ENCODE data around the gene SRXN1.

Gene SRXN1

DNA sequence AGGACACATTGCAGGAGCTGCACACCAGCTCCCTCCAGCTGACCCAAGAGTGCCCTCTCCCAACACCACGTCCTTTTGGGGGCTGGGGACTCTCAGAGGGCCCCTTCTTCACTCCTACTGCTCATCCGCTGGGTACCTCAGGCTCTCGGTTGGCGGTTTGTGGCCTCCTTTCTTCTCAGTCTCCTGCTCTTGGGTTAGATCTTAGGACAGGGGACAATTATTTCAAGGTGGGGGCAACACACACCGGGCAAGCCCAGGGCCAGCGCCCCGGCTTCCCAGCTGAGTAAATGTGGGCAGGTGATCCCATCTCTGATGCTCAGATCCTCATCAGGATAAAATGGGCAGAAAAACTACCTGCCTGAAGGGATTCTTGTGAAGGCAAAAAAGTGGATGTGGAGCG is 44.0 kb downstream of the SRXN1 start:
- no peak for DNase-seq (ENCODE audit: low read depth)
- H3K4me3 ChIP-seq (ENCODE audit: control insufficient read depth, low read depth, low read length) = no peak overlapping the region

DNA sequence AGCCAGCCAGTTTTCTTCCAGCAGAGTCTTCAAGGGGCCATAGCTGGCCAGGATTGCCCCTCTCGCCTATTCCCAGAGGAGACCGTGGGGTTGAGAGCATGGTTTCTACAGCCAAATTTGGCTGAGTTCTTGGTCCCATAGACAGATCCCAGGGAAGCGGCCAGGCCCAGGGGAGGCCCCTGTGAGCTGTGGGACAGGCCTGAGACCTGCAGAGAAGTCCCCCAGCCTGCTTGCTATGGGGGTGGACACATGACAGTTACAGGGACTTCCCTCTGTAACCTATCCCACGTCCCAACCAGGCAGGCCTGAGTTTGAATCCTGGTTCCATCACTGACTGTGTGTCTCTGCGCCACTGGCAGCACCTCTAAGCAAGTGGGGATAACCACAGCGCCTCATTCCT is 45.5 kb downstream of the SRXN1 start:
- H3K4me3 ChIP-seq (ENCODE audit: control insufficient read depth, low read depth, low read length) = no peak overlapping the region
- TF ChIP-seq, protein P1, sequence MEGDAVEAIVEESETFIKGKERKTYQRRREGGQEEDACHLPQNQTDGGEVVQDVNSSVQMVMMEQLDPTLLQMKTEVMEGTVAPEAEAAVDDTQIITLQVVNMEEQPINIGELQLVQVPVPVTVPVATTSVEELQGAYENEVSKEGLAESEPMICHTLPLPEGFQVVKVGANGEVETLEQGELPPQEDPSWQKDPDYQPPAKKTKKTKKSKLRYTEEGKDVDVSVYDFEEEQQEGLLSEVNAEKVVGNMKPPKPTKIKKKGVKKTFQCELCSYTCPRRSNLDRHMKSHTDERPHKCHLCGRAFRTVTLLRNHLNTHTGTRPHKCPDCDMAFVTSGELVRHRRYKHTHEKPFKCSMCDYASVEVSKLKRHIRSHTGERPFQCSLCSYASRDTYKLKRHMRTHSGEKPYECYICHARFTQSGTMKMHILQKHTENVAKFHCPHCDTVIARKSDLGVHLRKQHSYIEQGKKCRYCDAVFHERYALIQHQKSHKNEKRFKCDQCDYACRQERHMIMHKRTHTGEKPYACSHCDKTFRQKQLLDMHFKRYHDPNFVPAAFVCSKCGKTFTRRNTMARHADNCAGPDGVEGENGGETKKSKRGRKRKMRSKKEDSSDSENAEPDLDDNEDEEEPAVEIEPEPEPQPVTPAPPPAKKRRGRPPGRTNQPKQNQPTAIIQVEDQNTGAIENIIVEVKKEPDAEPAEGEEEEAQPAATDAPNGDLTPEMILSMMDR (IDR thresholded peaks at IDR 0.05; ENCODE audit: control insufficient read depth, insufficient read depth, low read depth, low read length, missing control alignments) = no peak
- no peak for DNase-seq (ENCODE audit: low read depth)

More for the DNA sequence above, 44.0 kb downstream of the SRXN1 start:
- TF ChIP-seq, protein P1 (IDR thresholded peaks at IDR 0.05; ENCODE audit: control insufficient read depth, insufficient read depth, low read depth, low read length, missing control alignments) = no peak

DNA sequence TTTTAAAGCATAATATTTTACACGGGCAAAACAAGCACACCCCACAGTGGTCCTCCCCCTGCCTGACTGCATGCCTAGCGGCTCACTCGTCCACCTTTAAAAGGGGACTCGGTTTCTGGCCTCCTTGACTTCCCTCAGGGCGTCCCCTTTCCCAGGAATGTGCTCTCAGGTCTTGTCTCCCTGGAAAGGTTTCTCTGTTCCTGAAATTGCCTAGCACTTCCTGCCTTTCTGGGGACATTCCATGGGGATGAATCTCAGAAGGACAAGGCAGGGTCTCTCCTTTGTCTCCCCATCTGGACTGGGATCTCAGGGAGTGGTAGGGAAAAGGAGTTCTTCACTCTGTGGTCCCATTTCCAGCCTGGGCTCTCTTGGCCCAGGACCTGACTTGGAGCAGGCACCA is 47.8 kb downstream of the SRXN1 start:
- DNase-seq (ENCODE audit: low read depth) = no peak
- TF ChIP-seq, protein P1 (IDR thresholded peaks at IDR 0.05; ENCODE audit: control insufficient read depth, insufficient read depth, low read depth, low read length, missing control alignments) = no peak
- H3K4me3 ChIP-seq (ENCODE audit: control insufficient read depth, low read depth, low read length) = no peak overlapping the region

DNA sequence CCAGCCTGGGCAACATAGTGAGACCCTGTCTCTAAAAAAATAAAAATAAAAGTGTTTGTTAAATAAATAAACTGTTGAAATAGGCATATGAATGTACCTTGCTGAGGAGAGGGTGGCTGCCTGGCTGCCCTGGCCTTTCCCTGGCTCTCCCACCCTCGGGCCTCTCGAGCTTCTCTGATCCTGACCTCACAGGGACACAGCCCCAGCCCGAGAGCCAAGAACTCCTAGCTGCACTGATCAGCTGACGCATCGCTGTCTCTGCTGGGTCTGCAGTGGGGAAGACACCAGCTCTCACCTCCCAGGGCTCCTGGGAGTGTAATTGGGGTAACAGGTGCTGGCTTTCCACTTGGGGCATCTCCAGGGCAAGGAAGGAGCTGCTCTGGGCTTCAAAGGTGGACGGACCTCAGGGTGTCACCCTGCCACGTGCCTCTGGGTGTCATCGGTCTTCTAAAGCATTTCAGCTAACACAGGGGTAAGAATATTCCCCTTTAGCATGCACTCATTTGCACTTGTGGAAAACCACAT is 49.8 kb downstream of the SRXN1 start:
- H3K4me3 ChIP-seq (ENCODE audit: control insufficient read depth, low read depth, low read length) = no peak overlapping the region
- TF ChIP-seq, protein P1 (IDR thresholded peaks at IDR 0.05; ENCODE audit: control insufficient read depth, insufficient read depth, low read depth, low read length, missing control alignments) = no peak
- DNase-seq (ENCODE audit: low read depth) = no peak

DNA sequence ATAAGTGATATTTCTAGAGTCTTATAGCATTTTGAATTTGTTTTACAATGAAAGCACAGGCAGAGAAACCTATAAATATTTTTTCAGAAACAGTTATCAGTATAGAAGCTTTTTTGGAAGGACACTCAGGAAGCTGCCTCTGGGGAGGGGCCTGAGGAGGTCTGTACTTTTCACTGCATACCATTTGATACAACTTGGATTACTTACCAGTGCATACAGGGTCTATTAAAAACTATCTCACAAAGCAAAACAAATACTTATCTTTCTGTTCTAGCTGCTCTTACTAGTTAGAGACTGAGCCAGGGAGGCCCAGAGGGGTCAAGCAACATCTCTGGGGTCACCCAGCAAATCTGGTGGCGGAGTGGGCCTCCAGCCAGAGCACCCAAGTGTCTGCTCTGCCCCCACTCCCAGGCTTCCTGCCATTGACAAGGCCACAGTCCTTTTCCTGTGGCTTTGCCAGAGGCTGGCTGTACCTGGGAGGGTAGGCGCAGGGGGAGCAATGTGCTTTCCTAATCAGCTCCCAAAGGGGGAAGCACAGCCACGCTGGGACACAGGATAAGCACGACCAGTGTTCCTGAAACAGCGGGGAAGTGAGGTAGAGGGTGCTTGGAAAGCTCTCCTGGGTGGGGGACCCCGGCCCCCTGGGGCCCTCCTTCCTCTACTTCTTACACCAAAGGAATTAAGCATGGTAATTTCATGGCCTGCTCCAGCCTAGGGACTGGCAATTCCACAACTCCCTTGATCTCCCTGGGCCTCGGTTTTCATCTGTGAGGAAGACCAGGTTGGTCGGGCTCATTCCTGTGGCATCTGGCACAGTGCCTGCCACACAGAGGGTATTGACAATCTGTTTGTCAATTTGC is 50.7 kb downstream of the SRXN1 start:
- no peak overlapping the region for H3K4me3 ChIP-seq (ENCODE audit: control insufficient read depth, low read depth, low read length)
- TF ChIP-seq, protein P1 (IDR thresholded peaks at IDR 0.05; ENCODE audit: control insufficient read depth, insufficient read depth, low read depth, low read length, missing control alignments) = no peak
- DNase-seq (ENCODE audit: low read depth) = no peak

DNA sequence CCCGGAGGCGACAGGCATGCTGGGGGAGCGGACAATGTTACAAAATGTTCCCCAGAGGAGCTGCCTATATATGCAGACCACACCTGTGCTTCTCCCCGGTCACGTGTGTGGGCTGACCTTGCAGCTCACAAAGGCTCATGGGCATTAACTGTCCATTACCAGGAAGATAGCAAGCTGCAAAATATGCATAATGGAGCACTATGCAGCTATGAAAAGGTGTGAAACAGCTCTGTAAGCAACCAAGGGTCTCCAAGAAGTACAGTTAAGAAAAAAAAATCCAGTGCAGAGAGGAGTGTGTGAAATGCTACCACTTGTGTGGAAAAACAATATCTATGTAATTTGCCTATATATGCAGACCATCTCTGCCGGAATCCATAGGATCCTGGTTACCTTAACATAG is 52.3 kb downstream of the SRXN1 start:
- no peak for DNase-seq (ENCODE audit: low read depth)
- H3K4me3 ChIP-seq (ENCODE audit: control insufficient read depth, low read depth, low read length) = no peak overlapping the region
- TF ChIP-seq, protein P1 (IDR thresholded peaks at IDR 0.05; ENCODE audit: control insufficient read depth, insufficient read depth, low read depth, low read length, missing control alignments) = no peak

All from AG09309 (cell line).